Astrocyte (in vitro differentiated cells and primary cell): Measurements from ENCODE around the gene PROSER3. TPM values are rescaled to one million over a fixed set of nuclear protein-coding genes. Genes with fewer than 3 reads are reported as not detected.

Source experiments
- DNase-seq: peaks from one replicate; pipeline ENCODE4 v3.0.0-alpha.2; 2010; ENCODE audit warnings: low read depth
- FAIRE-seq: peaks from 2 replicates; lab custom pipeline; 2011; peaks lifted over from hg19 to GRCh38; lab: Jason Lieb, UNC
- H2AFZ ChIP-seq: 2 replicates; pipeline ENCODE4 v1.6.0; 2012; ENCODE audit warnings: low read depth, low read length, inconsistent platforms
- H3K27ac ChIP-seq: 2 replicates; pipeline ENCODE4 v1.5.1; 2011; ENCODE audit warnings: low read depth, low read length, inconsistent platforms
- H3K27me3 ChIP-seq: 2 replicates; pipeline ENCODE4 v1.6.0; 2011; ENCODE audit warnings: low read length, inconsistent platforms; ENCODE audit not compliant: insufficient read depth
- H3K36me3 ChIP-seq: 2 replicates; pipeline ENCODE4 v1.5.1; 2011; ENCODE audit warnings: low read length, inconsistent platforms; ENCODE audit not compliant: insufficient read depth
- H3K4me1 ChIP-seq: 2 replicates; pipeline ENCODE4 v1.5.1; 2011; ENCODE audit warnings: low read length, inconsistent platforms; ENCODE audit not compliant: insufficient read depth
- H3K4me2 ChIP-seq: 2 replicates; pipeline ENCODE4 v1.6.0; 2012; ENCODE audit warnings: low read length, inconsistent platforms
- H3K4me3 ChIP-seq: 2 replicates; pipeline ENCODE4 v1.5.1; 2011; ENCODE audit warnings: low read depth, mild to moderate bottlenecking, low read length, inconsistent platforms; ENCODE audit not compliant: insufficient read depth
- H3K79me2 ChIP-seq: 2 replicates; pipeline ENCODE4 v1.6.0; 2012; ENCODE audit warnings: mild to moderate bottlenecking, low read length, inconsistent platforms; ENCODE audit not compliant: insufficient read depth
- H3K9ac ChIP-seq: 2 replicates; pipeline ENCODE4 v1.6.0; 2012; ENCODE audit warnings: mild to moderate bottlenecking, low read length, inconsistent platforms
- H3K9me3 ChIP-seq: 2 replicates; pipeline ENCODE4 v1.5.1; 2012; ENCODE audit warnings: low read depth, mild to moderate bottlenecking, low read length, inconsistent platforms; ENCODE audit not compliant: insufficient read depth
- H4K20me1 ChIP-seq: 2 replicates; pipeline ENCODE4 v1.6.0; 2012; ENCODE audit warnings: low read length, inconsistent platforms; ENCODE audit not compliant: insufficient read depth
- H3K27ac Mint-ChIP-seq: one replicate; pipeline ENCODE4 v1.8.0; 2021; ENCODE audit warnings: mild to moderate bottlenecking, mixed read lengths; ENCODE audit not compliant: unreplicated experiment
- H3K27me3 Mint-ChIP-seq: one replicate; pipeline ENCODE4 v1.8.0; 2021; ENCODE audit warnings: low read depth, mixed read lengths; ENCODE audit not compliant: unreplicated experiment
- H3K36me3 Mint-ChIP-seq: one replicate; pipeline ENCODE4 v1.8.0; 2021; ENCODE audit warnings: low read depth, mixed read lengths; ENCODE audit not compliant: unreplicated experiment
- H3K4me1 Mint-ChIP-seq: one replicate; pipeline ENCODE4 v1.8.0; 2021; ENCODE audit warnings: low read depth, mixed read lengths; ENCODE audit not compliant: unreplicated experiment
- H3K4me3 Mint-ChIP-seq: one replicate; pipeline ENCODE4 v1.8.0; 2021; ENCODE audit warnings: mild to moderate bottlenecking, moderate library complexity, mixed read lengths; ENCODE audit not compliant: unreplicated experiment
- H3K9me3 Mint-ChIP-seq: one replicate; pipeline ENCODE4 v1.8.0; 2021; ENCODE audit warnings: mild to moderate bottlenecking, mixed read lengths; ENCODE audit not compliant: unreplicated experiment
- EZH2 ChIP-seq: IDR thresholded peaks from 2 replicates; pipeline ENCODE4 v1.6.1; 2012; ENCODE audit warnings: mild to moderate bottlenecking, low read length, inconsistent platforms; ENCODE audit not compliant: insufficient read depth
- total RNA-seq: library from RNA; stranded (reverse); gene quantifications from 2 replicates; pipeline ENCODE4 v1.2.1, GENCODE V29; 2021
- TF ChIP-seq, protein P1 (sequence below): IDR thresholded peaks from 2 replicates; pipeline ENCODE4 v1.5.1; 2011; ENCODE audit warnings: low read depth, mild to moderate bottlenecking, inconsistent platforms, low read length, moderate library complexity; ENCODE audit not compliant: insufficient read depth

The PROSER3 gene
- total RNA-seq, 1 donor from 2014 or later, result 35.6 TPM

- H3K4me1 ChIP-seq, result no peaks in the 10 kb centered on the region
- DNase-seq (no peak), FAIRE-seq (no peak)
- Mint-ChIP-seq H3K4me3 (no peak overlapping the region), H3K27me3 (no peaks in the 10 kb centered on the region), H3K4me1 (no peaks in the 10 kb centered on the region), H3K27ac (no peak overlapping the region), H3K9me3 (no peaks in the 10 kb centered on the region), H3K36me3 (peaks cover 17% of the 10 kb centered on the region)
- peaks cover 57% of the 10 kb centered on the region for H4K20me1 ChIP-seq
- no peak overlapping the region for H3K4me2 ChIP-seq
- TF ChIP-seq, protein P1, sequence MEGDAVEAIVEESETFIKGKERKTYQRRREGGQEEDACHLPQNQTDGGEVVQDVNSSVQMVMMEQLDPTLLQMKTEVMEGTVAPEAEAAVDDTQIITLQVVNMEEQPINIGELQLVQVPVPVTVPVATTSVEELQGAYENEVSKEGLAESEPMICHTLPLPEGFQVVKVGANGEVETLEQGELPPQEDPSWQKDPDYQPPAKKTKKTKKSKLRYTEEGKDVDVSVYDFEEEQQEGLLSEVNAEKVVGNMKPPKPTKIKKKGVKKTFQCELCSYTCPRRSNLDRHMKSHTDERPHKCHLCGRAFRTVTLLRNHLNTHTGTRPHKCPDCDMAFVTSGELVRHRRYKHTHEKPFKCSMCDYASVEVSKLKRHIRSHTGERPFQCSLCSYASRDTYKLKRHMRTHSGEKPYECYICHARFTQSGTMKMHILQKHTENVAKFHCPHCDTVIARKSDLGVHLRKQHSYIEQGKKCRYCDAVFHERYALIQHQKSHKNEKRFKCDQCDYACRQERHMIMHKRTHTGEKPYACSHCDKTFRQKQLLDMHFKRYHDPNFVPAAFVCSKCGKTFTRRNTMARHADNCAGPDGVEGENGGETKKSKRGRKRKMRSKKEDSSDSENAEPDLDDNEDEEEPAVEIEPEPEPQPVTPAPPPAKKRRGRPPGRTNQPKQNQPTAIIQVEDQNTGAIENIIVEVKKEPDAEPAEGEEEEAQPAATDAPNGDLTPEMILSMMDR, result no peak
- no peak for TF ChIP-seq EZH2
- no peak overlapping the region for H3K27ac ChIP-seq
- H2AFZ ChIP-seq, result no peak overlapping the region
- H3K4me3 ChIP-seq, result no peak overlapping the region
- peaks cover 44% of the 10 kb centered on the region for H3K36me3 ChIP-seq
- no peaks in the 10 kb centered on the region for H3K27me3 ChIP-seq
- H3K9me3 ChIP-seq, result no peaks in the 10 kb centered on the region
- H3K79me2 ChIP-seq, result peaks cover 4% of the 10 kb centered on the region
- no peak overlapping the region for H3K9ac ChIP-seq
Observed at GRCh38 chr19:35727053-35727955, 30.7 kb upstream of the PROSER3 start.

DNA sequence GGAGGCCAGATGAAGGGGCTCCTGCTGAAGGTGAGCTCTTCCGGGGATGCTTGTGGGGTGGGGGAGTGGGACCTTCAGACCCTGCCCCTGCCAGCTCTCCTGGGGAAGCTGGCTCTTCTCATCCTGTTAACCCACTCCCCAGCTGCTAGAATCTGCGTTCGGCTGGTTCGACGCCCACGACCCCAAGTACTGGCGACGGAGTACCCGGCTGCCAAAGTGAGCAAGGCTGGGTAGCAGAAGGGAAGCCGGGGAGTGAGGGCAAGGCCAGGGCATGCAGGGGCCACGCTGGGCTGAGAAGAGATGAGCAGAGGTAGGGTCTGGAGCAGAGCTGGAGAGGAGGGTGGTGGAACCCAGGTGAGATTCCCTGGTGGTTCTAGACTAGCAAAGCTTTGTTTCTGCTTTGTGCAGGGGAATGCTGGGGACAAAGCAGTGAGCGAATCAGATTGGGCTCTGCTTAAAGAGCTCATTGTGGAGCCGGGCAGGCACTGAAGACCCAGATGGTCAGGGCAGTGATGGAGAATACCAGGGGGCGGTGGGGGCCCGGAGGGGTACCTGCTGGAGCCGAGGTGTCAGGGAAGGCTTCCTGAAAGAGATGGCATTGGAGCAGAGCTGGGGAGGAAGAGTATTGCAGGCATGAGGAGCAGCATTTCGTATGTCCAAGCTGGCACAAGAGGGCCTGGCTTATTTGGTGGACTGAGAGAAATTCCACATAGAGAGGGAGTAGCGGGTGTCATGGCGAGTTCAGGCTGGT lies 29.8 kb upstream of the PROSER3 start:
- H2AFZ ChIP-seq, result no peak overlapping the region
- H3K36me3 ChIP-seq, result peaks cover 42% of the 10 kb centered on the region
- H3K4me3 Mint-ChIP-seq, result no peak overlapping the region
- H3K27ac Mint-ChIP-seq, result no peak overlapping the region
- no peak for FAIRE-seq
- no peak overlapping the region for H3K4me3 ChIP-seq
- peaks cover 48% of the 10 kb centered on the region for H4K20me1 ChIP-seq
- H3K27me3 ChIP-seq, result no peaks in the 10 kb centered on the region
- no peaks in the 10 kb centered on the region for H3K27me3 Mint-ChIP-seq
- no peaks in the 10 kb centered on the region for H3K4me1 Mint-ChIP-seq
- no peaks in the 10 kb centered on the region for H3K9me3 Mint-ChIP-seq
- H3K4me1 ChIP-seq, result no peaks in the 10 kb centered on the region
- H3K36me3 Mint-ChIP-seq, result peaks cover 17% of the 10 kb centered on the region
- no peak for DNase-seq
- no peaks in the 10 kb centered on the region for H3K79me2 ChIP-seq
- no peak for TF ChIP-seq EZH2
- TF ChIP-seq, protein P1, result no peak
- H3K4me2 ChIP-seq, result no peak overlapping the region
- no peak overlapping the region for H3K9ac ChIP-seq
- H3K9me3 ChIP-seq, result no peaks in the 10 kb centered on the region
- no peak overlapping the region for H3K27ac ChIP-seq
